Measurements from ENCODE around the gene TMEM39A. TPM values are rescaled to one million over a fixed set of nuclear protein-coding genes. Genes with fewer than 3 reads are reported as not detected.

Gene TMEM39A
- total and polyA plus RNA-seq, 2 donors, result 10.8 to 19.6 TPM

DNA sequence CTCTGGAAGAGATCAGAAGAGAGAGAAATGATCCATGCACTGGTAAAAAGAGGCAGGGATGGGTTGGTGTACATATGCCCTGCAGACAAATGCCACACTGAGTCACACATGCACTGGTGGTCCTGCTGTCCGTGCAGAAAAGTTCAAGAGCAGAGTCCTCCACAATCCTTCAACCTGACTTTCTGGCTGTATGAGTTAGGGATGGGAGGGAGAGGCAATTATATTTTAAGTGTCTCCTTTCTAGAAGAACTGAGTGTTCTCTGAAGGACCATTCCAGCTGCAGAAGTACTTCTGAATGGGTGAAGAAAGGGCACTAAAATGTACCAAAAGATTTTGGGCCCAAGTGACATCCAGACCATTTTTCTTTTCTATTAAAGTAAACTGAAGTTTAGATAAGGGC, 26.4 kb downstream of the TMEM39A start:
- H3K27ac ChIP-seq (ENCODE audit: low read depth in 1 of 2, low read length in 1 of 2), result no peak overlapping the region
- no peak for DNase-seq (ENCODE audit: low read depth in 6 of 9, low spot score in 9 of 9)
- peaks cover 0 to 4% of the 10 kb centered on the region in 2 donors for H3K9me3 ChIP-seq (ENCODE audit: control insufficient read depth in 2 of 2, insufficient read depth in 1 of 2, low read length in 1 of 2)
- 98% methylated on average over 1 of the region's 1 CpG for WGBS
- no peak overlapping the region for H3K4me3 ChIP-seq (ENCODE audit: low read length in 2 of 2)
- H3K4me1 ChIP-seq (ENCODE audit: control insufficient read depth in 2 of 2, insufficient read depth in 2 of 2, low read length in 2 of 2), result no peaks in the 10 kb centered on the region
- peaks cover 37 to 62% of the 10 kb centered on the region in 2 donors for H3K36me3 ChIP-seq (ENCODE audit: control insufficient read depth in 2 of 2, insufficient read depth in 2 of 2, low read length in 1 of 2)
- no peaks in the 10 kb centered on the region for H3K27me3 ChIP-seq (ENCODE audit: control insufficient read depth in 2 of 2, insufficient read depth in 1 of 2, low read length in 1 of 2)

DNA sequence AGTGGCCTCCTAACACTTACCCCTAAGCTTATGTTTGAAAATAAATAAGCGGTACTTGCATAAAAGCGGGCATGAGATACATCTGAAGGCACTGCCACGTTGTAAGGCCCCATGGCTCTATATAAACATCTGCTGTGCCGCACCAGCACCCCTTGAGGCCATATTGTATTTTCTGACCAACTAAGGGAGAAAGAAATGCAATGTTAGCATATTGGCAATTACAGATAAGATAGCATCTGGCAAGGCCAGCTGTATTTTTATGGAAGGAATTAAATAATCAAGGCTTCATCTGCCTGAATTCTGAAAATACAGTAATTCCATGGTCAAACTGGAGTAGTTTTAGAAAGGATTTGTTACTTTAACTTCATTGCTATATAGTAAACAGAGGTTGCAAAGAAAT, 28.7 kb downstream of the TMEM39A start:
- no peak overlapping the region for H3K27ac ChIP-seq (ENCODE audit: low read depth in 1 of 2, low read length in 1 of 2)

DNA sequence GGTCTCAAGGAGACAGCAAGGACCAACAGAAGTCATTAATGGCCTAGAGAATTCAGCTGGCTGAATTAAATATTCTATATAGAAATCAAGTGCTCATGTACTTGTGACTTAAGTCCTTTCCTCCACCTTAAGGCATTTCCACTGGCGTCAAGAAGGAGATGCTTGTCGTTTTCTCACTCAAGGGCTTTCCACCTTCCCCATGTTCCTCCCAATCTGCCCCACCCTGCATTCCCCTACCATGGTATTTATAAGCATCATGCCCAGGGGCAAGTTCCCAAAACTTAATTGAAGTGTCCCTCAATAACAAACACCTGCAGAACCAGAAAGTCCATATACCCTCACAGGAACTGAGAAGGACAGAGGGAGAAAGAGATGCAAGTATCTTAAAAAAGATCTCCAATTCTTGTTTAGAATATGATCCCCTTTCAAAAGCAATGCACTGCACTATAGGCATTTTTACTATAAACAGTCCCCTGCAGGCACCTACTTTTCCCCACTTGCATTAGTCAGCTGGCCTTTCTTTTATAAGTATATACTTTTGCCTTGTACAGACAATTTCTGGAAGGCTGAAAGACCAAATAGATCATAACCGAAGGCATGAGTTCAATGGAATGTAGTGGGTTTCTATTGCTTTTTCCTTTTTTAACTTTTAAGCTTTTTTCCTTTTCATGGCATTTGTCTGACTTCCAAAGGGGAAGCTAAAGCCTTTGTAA, 29.6 kb downstream of the TMEM39A start:
- Histone ChIP-seq H3K27ac (ENCODE audit: low read depth in 1 of 2, low read length in 1 of 2) (no peak overlapping the region), H3K36me3 (ENCODE audit: control insufficient read depth in 2 of 2, insufficient read depth in 2 of 2, low read length in 1 of 2) (peaks cover 42 to 83% of the 10 kb centered on the region in 2 donors), H3K27me3 (ENCODE audit: control insufficient read depth in 2 of 2, insufficient read depth in 1 of 2, low read length in 1 of 2) (no peaks in the 10 kb centered on the region), H3K4me1 (ENCODE audit: control insufficient read depth in 2 of 2, insufficient read depth in 2 of 2, low read length in 2 of 2) (no peaks in the 10 kb centered on the region), H3K9me3 (ENCODE audit: control insufficient read depth in 2 of 2, insufficient read depth in 1 of 2, low read length in 1 of 2) (peaks cover 0 to 2% of the 10 kb centered on the region in 2 donors), H3K4me3 (ENCODE audit: low read length in 2 of 2) (no peak overlapping the region)
- no peak for DNase-seq (ENCODE audit: low read depth in 6 of 9, low spot score in 9 of 9)
- WGBS, result over 99% methylated on average over 3 of the region's 3 CpGs

More for the DNA sequence above, 28.7 kb downstream of the TMEM39A start:
- no peaks in the 10 kb centered on the region for H3K27me3 ChIP-seq (ENCODE audit: control insufficient read depth in 2 of 2, insufficient read depth in 1 of 2, low read length in 1 of 2)
- H3K4me3 ChIP-seq (ENCODE audit: low read length in 2 of 2), result no peak overlapping the region
- WGBS, result 98% methylated on average over 4 of the region's 4 CpGs
- no peaks in the 10 kb centered on the region for H3K4me1 ChIP-seq (ENCODE audit: control insufficient read depth in 2 of 2, insufficient read depth in 2 of 2, low read length in 2 of 2)
- peaks cover 0 to 1% of the 10 kb centered on the region in 2 donors for H3K9me3 ChIP-seq (ENCODE audit: control insufficient read depth in 2 of 2, insufficient read depth in 1 of 2, low read length in 1 of 2)
- no peak for DNase-seq (ENCODE audit: low read depth in 6 of 9, low spot score in 9 of 9)
- peaks cover 42 to 74% of the 10 kb centered on the region in 2 donors for H3K36me3 ChIP-seq (ENCODE audit: control insufficient read depth in 2 of 2, insufficient read depth in 2 of 2, low read length in 1 of 2)

DNA sequence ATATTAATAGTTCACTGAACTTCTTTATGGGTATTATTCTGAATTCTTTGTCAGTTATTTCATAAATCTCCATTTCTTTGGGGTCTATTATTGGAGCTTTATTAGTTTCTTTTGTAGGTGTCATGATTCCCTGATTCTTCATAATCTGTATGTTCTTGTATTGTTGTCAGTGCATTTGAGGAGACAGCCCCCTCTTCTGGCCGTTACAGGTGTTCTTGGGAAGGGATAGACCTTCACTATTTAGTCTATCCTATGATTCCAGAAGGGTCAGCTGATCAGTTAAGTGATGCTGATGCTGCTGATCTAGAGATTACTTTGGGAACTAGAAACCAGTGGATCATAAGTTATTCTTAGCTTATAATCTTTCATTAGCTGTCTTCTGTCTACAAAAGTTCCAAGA, 34.9 kb downstream of the TMEM39A start:
- WGBS, result 100% methylated on average over 1 of the region's 1 CpG
- no peaks in the 10 kb centered on the region for H3K27me3 ChIP-seq (ENCODE audit: control insufficient read depth in 2 of 2, insufficient read depth in 1 of 2, low read length in 1 of 2)
- no peaks in the 10 kb centered on the region for H3K4me1 ChIP-seq (ENCODE audit: control insufficient read depth in 2 of 2, insufficient read depth in 2 of 2, low read length in 2 of 2)
- peaks cover 7 to 42% of the 10 kb centered on the region in 2 donors for H3K36me3 ChIP-seq (ENCODE audit: control insufficient read depth in 2 of 2, insufficient read depth in 2 of 2, low read length in 1 of 2)
- peaks cover 0 to 4% of the 10 kb centered on the region in 2 donors for H3K9me3 ChIP-seq (ENCODE audit: control insufficient read depth in 2 of 2, insufficient read depth in 1 of 2, low read length in 1 of 2)
- H3K4me3 ChIP-seq (ENCODE audit: low read length in 2 of 2), result no peak overlapping the region
- no peak for DNase-seq (ENCODE audit: low read depth in 6 of 9, low spot score in 9 of 9)
- H3K27ac ChIP-seq (ENCODE audit: low read depth in 1 of 2, low read length in 1 of 2), result no peak overlapping the region

DNA sequence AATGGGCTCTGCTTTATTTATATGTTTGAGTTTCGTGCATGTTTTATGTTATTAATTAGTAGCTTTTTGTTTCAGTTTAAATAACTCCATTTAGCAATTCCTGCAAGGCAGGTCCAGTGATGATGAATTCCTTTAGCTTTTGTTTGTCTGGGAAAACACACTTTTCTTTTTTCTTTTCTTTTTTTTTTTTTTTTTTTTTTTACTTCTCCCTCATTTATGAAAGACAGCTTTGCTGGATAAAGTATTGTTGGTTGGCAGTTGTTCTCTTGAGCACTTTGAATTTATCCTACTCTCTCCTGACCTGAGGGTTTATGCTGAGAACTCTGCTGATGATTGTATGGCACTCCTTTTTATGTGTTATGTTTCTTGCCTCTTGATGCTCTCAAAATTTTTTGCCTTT, 35.7 kb downstream of the TMEM39A start:
- no peaks in the 10 kb centered on the region for H3K27me3 ChIP-seq (ENCODE audit: control insufficient read depth in 2 of 2, insufficient read depth in 1 of 2, low read length in 1 of 2)
- no peak overlapping the region for H3K4me3 ChIP-seq (ENCODE audit: low read length in 2 of 2)
- WGBS, result 96% methylated on average over 1 of the region's 1 CpG
- peaks cover 6 to 36% of the 10 kb centered on the region in 2 donors for H3K36me3 ChIP-seq (ENCODE audit: control insufficient read depth in 2 of 2, insufficient read depth in 2 of 2, low read length in 1 of 2)
- peaks cover 0 to 4% of the 10 kb centered on the region in 2 donors for H3K9me3 ChIP-seq (ENCODE audit: control insufficient read depth in 2 of 2, insufficient read depth in 1 of 2, low read length in 1 of 2)
- DNase-seq (ENCODE audit: low read depth in 6 of 9, low spot score in 9 of 9), result peak in 1 of 9 donors; percentile 27
- no peaks in the 10 kb centered on the region for H3K4me1 ChIP-seq (ENCODE audit: control insufficient read depth in 2 of 2, insufficient read depth in 2 of 2, low read length in 2 of 2)
- no peak overlapping the region for H3K27ac ChIP-seq (ENCODE audit: low read depth in 1 of 2, low read length in 1 of 2)

DNA sequence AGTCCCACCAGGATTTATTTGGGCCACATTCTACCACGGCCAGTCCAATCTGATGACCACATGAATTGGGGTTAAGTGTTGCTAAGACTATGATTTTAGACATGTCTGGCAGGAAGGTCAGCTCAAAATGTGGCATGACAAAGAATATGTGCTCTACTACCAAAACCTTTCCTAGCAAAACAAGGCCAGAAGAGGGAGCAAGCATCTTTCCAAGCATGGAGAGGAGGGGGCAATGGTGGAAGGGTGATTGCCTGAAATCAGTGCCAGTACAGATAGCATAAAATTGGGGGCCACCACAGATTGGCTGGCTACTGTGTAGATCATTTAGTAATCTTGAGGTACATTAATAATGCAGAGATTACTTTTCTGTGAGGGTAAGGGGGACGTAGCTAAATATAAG, 43.2 kb downstream of the TMEM39A start:
- Histone ChIP-seq H3K4me1 (ENCODE audit: control insufficient read depth in 2 of 2, insufficient read depth in 2 of 2, low read length in 2 of 2) (no peaks in the 10 kb centered on the region), H3K27ac (ENCODE audit: low read depth in 1 of 2, low read length in 1 of 2) (no peak overlapping the region), H3K27me3 (ENCODE audit: control insufficient read depth in 2 of 2, insufficient read depth in 1 of 2, low read length in 1 of 2) (no peaks in the 10 kb centered on the region), H3K9me3 (ENCODE audit: control insufficient read depth in 2 of 2, insufficient read depth in 1 of 2, low read length in 1 of 2) (no peaks in the 10 kb centered on the region), H3K4me3 (ENCODE audit: low read length in 2 of 2) (no peak overlapping the region), H3K36me3 (ENCODE audit: control insufficient read depth in 2 of 2, insufficient read depth in 2 of 2, low read length in 1 of 2) (peaks cover 0 to 5% of the 10 kb centered on the region in 2 donors)
- 47% methylated on average over 2 of the region's 2 CpGs for WGBS
- no peak for DNase-seq (ENCODE audit: low read depth in 6 of 9, low spot score in 9 of 9)

DNA sequence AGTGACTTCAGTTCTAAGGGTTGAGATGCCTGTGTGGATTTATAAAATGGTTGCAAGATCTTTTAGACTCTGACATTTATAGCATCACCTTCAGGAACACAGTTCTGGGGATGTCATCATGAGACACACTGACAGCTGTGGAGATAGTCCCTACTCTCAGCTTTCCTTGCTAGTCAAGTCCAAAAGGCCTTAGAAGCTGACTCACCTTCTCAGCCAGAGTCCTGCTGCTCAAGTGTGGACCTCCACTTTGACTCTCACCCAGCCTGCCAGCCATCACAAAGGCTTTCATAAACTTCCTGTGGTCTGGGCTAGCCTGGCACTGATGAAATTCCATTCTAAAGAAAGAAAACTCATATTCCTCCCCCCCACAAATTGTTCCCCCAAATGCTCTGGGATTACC, 44.8 kb downstream of the TMEM39A start:
- H3K27me3 ChIP-seq (ENCODE audit: control insufficient read depth in 2 of 2, insufficient read depth in 1 of 2, low read length in 1 of 2), result no peaks in the 10 kb centered on the region
- H3K36me3 ChIP-seq (ENCODE audit: control insufficient read depth in 2 of 2, insufficient read depth in 2 of 2, low read length in 1 of 2), result peaks cover 4 to 20% of the 10 kb centered on the region in 2 donors
- no peaks in the 10 kb centered on the region for H3K9me3 ChIP-seq (ENCODE audit: control insufficient read depth in 2 of 2, insufficient read depth in 1 of 2, low read length in 1 of 2)
- H3K27ac ChIP-seq (ENCODE audit: low read depth in 1 of 2, low read length in 1 of 2), result no peak overlapping the region
- DNase-seq (ENCODE audit: low read depth in 6 of 9, low spot score in 9 of 9), result no peak
- no peak overlapping the region for H3K4me3 ChIP-seq (ENCODE audit: low read length in 2 of 2)
- no peaks in the 10 kb centered on the region for H3K4me1 ChIP-seq (ENCODE audit: control insufficient read depth in 2 of 2, insufficient read depth in 2 of 2, low read length in 2 of 2)

DNA sequence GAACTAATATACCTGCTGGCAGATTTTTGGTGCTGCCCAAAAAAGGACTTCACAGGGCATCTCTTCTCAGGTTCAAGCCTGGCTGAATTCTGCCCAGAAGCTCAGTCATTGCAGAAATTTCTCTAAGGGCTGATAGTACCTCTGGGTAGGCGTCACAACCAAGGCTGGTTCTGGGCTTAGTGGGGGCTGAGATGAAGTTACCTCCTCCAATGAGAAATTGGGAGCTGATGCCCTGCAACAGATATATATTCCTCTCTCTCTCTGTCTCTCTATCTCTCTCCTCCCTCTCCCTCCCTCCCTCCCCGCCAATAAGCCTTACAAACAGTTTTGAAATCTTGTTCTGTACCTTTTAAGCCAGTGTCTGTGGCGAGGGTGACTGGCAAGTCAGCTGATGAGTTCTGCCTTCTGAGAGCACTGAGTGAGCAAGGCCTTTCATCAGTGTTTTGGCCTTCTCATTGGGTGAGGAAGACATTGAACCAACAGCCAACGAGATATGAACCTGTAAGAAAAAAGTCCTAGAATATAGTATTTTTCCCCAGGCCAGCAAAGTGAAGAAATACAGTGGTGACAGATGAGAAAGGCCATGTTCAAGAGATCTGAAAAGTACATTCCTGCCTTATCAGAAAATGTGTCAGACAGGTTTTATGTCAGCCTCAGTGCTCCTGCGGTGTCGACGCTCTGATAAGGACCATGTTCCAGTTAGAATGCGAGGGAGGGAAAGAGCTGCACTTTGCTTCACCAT, 45.5 kb downstream of the TMEM39A start:
- H3K9me3 ChIP-seq (ENCODE audit: control insufficient read depth in 2 of 2, insufficient read depth in 1 of 2, low read length in 1 of 2), result no peaks in the 10 kb centered on the region
- H3K27ac ChIP-seq (ENCODE audit: low read depth in 1 of 2, low read length in 1 of 2), result no peak overlapping the region
- H3K4me3 ChIP-seq (ENCODE audit: low read length in 2 of 2), result no peak overlapping the region
- H3K27me3 ChIP-seq (ENCODE audit: control insufficient read depth in 2 of 2, insufficient read depth in 1 of 2, low read length in 1 of 2), result no peaks in the 10 kb centered on the region
- DNase-seq (ENCODE audit: low read depth in 6 of 9, low spot score in 9 of 9), result no peak
- 97% methylated on average over 8 of the region's 8 CpGs for WGBS
- no peaks in the 10 kb centered on the region for H3K4me1 ChIP-seq (ENCODE audit: control insufficient read depth in 2 of 2, insufficient read depth in 2 of 2, low read length in 2 of 2)
- peaks cover 6 to 20% of the 10 kb centered on the region in 2 donors for H3K36me3 ChIP-seq (ENCODE audit: control insufficient read depth in 2 of 2, insufficient read depth in 2 of 2, low read length in 1 of 2)

DNA sequence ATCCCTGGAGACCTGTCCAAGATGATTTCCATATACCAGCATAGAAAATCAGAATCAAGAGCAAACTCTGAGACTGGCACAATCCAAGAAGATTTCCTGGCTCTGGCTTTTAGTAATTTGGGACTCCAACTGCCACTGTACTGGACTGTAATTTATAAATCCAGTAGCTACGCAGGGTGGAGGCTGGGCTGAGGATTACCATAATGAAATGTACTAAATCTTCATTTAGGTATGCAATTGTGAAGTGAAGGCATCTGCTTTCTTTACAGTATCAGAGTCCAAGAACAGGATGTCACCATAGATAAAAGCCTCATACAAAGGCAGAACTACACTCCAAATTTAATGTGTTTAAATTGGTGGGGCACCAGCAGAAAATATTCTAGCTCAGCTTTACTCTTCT, 46.5 kb downstream of the TMEM39A start:
- H3K27ac ChIP-seq (ENCODE audit: low read depth in 1 of 2, low read length in 1 of 2), result no peak overlapping the region
- 98% methylated on average over 1 of the region's 1 CpG for WGBS
- no peaks in the 10 kb centered on the region for H3K4me1 ChIP-seq (ENCODE audit: control insufficient read depth in 2 of 2, insufficient read depth in 2 of 2, low read length in 2 of 2)
- H3K4me3 ChIP-seq (ENCODE audit: low read length in 2 of 2), result no peak overlapping the region
- H3K27me3 ChIP-seq (ENCODE audit: control insufficient read depth in 2 of 2, insufficient read depth in 1 of 2, low read length in 1 of 2), result no peaks in the 10 kb centered on the region
- no peaks in the 10 kb centered on the region for H3K9me3 ChIP-seq (ENCODE audit: control insufficient read depth in 2 of 2, insufficient read depth in 1 of 2, low read length in 1 of 2)
- DNase-seq (ENCODE audit: low read depth in 6 of 9, low spot score in 9 of 9), result no peak
- H3K36me3 ChIP-seq (ENCODE audit: control insufficient read depth in 2 of 2, insufficient read depth in 2 of 2, low read length in 1 of 2), result peaks cover 6 to 20% of the 10 kb centered on the region in 2 donors

Data from thymus (tissue), 11 donors.